ENCODE results near the gene ZFAND2A. TPM values are rescaled to one million over a fixed set of nuclear protein-coding genes. Genes with fewer than 3 reads are reported as not detected.

The ZFAND2A gene
- total RNA-seq, 2 experiments from 2014 or later, result 19.1 to 20.7 TPM

DNA sequence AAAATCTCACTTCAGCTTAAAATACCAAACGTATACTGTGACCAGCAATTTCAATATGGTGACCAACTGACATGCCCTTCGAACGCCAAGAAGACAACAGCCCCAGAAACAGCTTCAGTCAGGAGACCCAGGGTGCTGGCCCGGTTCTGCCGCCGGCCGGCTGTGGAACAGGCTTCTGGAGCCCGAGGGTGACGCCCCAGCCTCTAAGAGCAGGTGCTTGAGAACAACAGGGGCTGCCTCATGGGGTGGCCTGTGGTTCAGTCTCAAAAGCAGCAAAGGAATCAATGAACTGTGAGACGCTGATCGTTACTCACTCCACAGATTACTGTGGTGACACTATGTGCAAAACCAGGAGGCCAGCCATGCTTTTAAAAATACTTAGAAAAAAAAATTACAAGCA lies 54.8 kb downstream of the ZFAND2A start:
- Mint-ChIP-seq H3K27me3 (ENCODE audit: low read depth) (no peaks in the 10 kb centered on the region), H3K4me1 (ENCODE audit: low read depth) (peaks cover 22% of the 10 kb centered on the region), H3K27ac (no peak overlapping the region), H3K4me3 (no peak overlapping the region), H3K9me3 (no peaks in the 10 kb centered on the region), H3K36me3 (ENCODE audit: low read depth) (no peaks in the 10 kb centered on the region)
- CTCF ChIA-PET, result interaction anchor here (0.7 to 1.2 kb wide), 3 partner anchors 19 to 775 kb away, joined by 3 read pairs; no protein-coding TSS in a partner anchor
- intact Hi-C loops (cut with micrococcal nuclease), result no loop called here
- DNase-seq, result no peak

DNA sequence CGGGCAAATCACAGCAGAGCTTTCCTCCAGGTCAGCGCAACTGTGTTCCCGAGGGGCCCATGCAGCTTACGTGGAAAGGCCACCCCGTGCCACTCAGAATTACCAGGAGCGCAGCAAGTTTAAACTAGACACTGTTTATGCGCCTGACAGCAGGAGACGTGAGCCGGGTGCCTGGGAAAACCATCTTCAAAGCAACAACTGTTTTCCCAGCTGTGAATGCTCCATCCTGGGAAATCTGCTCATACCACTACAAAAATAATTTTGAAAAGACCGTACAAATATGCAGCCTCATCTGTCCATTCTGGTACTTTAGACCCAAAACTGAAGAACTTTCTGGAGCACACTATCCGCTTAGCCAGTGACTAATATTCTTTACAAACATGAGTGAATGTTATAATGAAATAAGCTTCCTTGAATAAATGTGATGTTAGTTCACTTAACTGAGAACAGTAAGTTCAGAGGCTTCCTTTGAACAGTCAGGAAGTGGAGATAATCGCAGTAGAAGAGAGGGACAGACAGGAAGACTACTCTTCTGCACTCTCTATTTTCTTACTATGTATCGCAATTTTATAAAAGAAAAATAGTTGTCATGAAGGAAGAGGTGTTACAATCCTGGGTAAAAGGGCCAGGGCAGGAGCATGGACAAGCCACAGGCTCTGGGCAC lies 55.3 kb downstream of the ZFAND2A start:
- Mint-ChIP-seq H3K27ac (no peak overlapping the region), H3K4me1 (ENCODE audit: low read depth) (peaks cover 22% of the 10 kb centered on the region), H3K9me3 (no peaks in the 10 kb centered on the region), H3K36me3 (ENCODE audit: low read depth) (no peaks in the 10 kb centered on the region), H3K4me3 (no peak overlapping the region), H3K27me3 (ENCODE audit: low read depth) (no peaks in the 10 kb centered on the region)
- CTCF ChIA-PET, result interaction anchor here (1.2 kb wide), 1 partner anchor 18 kb away, joined by 3 read pairs; no protein-coding TSS in a partner anchor
- no peak for DNase-seq
- intact Hi-C loops (cut with micrococcal nuclease), result no loop called here

DNA sequence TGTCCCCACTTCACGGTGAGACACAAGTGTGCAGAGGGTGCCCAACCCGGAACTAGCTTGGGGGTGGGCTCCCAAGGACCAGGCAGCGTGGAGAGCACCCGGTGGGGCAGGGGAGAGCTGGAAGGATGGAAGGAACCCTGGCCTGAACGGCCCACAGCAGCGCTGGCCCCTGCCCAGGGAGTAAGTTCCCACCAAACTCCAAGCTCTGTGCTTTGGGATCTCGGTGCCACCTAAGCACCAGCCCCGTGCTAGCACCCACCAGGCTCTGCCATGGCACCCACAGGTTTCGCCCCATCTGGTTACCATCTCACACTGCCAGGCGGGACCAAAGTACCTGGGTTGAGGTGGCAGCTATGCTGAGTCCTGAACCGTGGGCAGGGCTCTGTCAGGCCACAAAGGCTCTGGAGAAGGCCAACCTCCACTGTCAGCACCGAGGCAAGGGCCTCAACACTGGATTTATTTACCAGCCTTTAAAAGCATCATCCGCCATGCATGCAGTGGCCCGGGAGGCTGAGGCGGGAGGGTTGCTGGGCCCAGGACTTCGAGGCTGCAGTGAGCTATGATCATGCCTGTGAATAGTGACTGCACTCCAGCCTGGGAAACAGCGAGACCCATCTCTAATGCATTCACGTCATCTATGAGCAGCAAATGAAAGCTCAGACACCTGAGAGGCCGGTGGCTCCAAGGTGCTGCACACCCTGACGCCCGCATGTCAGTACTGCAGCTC lies 56.0 kb downstream of the ZFAND2A start:
- Mint-ChIP-seq H3K4me1 (ENCODE audit: low read depth) (peaks cover 22% of the 10 kb centered on the region), H3K9me3 (no peaks in the 10 kb centered on the region), H3K27me3 (ENCODE audit: low read depth) (no peaks in the 10 kb centered on the region), H3K27ac (no peak overlapping the region), H3K4me3 (no peak overlapping the region), H3K36me3 (ENCODE audit: low read depth) (no peaks in the 10 kb centered on the region)
- intact Hi-C loops (cut with micrococcal nuclease), result no loop called here
- no peak for DNase-seq
- CTCF ChIA-PET, result interaction anchor here (1.2 kb wide), 1 partner anchor 17 kb away, joined by 3 read pairs; no protein-coding TSS in a partner anchor

- Mint-ChIP-seq H3K4me1 (ENCODE audit: low read depth) (peaks cover 22% of the 10 kb centered on the region), H3K36me3 (ENCODE audit: low read depth) (peaks cover 1% of the 10 kb centered on the region), H3K9me3 (no peaks in the 10 kb centered on the region), H3K27me3 (ENCODE audit: low read depth) (no peaks in the 10 kb centered on the region), H3K27ac (no peak overlapping the region), H3K4me3 (no peak overlapping the region)
- DNase-seq, result peak; percentile 11
- intact Hi-C loops (cut with micrococcal nuclease), result no loop called here
- CTCF ChIA-PET, result no interaction called here
Observed at GRCh38 chr7:1103009-1103788, 56.8 kb downstream of the ZFAND2A start.

Other genes starting within 250 kb of the ZFAND2A start
- gene ADAP1, start 205.5 kb downstream of the ZFAND2A start, total RNA-seq, result 1 to 10 TPM; 8.0 to 9.9 TPM
- gene COX19, start 184.6 kb downstream of the ZFAND2A start, total RNA-seq, result 10 to 100 TPM; 12.6 to 15.2 TPM
- not detected for gene CYP2W1, start 177.0 kb downstream of the ZFAND2A start, total RNA-seq
- gene GPR146, start 115.7 kb downstream of the ZFAND2A start, total RNA-seq, result under 1 TPM; 0.57 to 0.62 TPM
- not detected for gene GPER1, start 72.1 kb downstream of the ZFAND2A start, total RNA-seq
- not detected for gene UNCX, start 72.7 kb upstream of the ZFAND2A start, total RNA-seq

All from activated naive CD4-positive, alpha-beta T cell treated with anti-CD3 and anti-CD28 coated beads for 36 hours (primary cell).